ENCODE measurements around the gene CEBPG.

CEBPG gene

GRCh38 chr19:33396701-33397535, 23.4 kb downstream of the CEBPG start:
- DNase-seq: no peak

GRCh38 chr19:33397536-33398360, 24.2 kb downstream of the CEBPG start:
- no peak for DNase-seq

- DNase-seq: no peak
Measured at GRCh38 chr19:33398361-33399060, 25.0 kb downstream of the CEBPG start.

GRCh38 chr19:33399081-33399744, 25.7 kb downstream of the CEBPG start:
- no peak for DNase-seq

- DNase-seq: no peak
Measured at GRCh38 chr19:33399745-33400681, 26.5 kb downstream of the CEBPG start.

- no peak for DNase-seq
Measured at GRCh38 chr19:33400856-33401682, 27.6 kb downstream of the CEBPG start.

- no peak for DNase-seq
Measured at GRCh38 chr19:33401683-33402420, 28.3 kb downstream of the CEBPG start.

- DNase-seq: no peak
Measured at GRCh38 chr19:33402421-33403220, 29.1 kb downstream of the CEBPG start.

GRCh38 chr19:33403221-33403972, 29.9 kb downstream of the CEBPG start:
- DNase-seq: no peak

GRCh38 chr19:33403973-33404304, 30.4 kb downstream of the CEBPG start:
- DNase-seq: no peak

- DNase-seq: no peak
Measured at GRCh38 chr19:33404506-33405253, 31.2 kb downstream of the CEBPG start.

- DNase-seq: no peak
Measured at GRCh38 chr19:33405254-33405552, 31.7 kb downstream of the CEBPG start.

GRCh38 chr19:33405553-33406461, 32.3 kb downstream of the CEBPG start:
- DNase-seq: no peak

- peak; percentile 74 for DNase-seq
Measured at GRCh38 chr19:33406521-33407139, 33.1 kb downstream of the CEBPG start.

GRCh38 chr19:33407140-33407551, 33.6 kb downstream of the CEBPG start:
- no peak for DNase-seq

- peak; percentile 79 for DNase-seq
Measured at GRCh38 chr19:33407716-33408115, 34.2 kb downstream of the CEBPG start.

All from hematopoietic multipotent progenitor cell treated with erythropoietin and hydrocortisone succinate and interleukin-3 and kit ligand, for 8 days (in vitro differentiated cells).